Measurements from ENCODE around the gene PPARG. TPM values are rescaled to one million over a fixed set of nuclear protein-coding genes. Genes with fewer than 3 reads are reported as not detected.

The PPARG gene
- polyA plus RNA-seq, 1 experiment: 3.5 TPM

DNA sequence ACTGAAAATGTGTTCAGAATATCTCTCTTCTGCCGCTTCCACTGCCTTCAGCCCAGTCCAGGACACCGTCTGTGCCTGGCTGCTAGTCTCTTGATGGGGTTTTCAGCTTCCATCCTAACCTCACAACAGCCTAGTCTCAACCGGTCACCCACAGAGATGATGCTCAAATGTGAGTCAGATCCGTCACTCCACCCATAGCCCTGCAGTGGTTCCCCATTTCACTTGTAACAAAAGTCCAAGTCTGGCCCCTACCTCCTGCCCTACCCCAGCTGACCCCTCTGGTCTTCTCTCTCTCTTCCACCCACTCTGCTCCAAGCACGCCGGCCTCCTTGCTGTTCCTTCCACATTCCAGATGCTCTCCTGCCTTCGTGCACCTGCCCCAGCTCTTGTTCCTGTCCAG lies 68.1 kb downstream of the PPARG start:
- ChIA-PET POLR2A (no interaction called here), CTCF (interaction anchor here (0.7 to 1.3 kb wide), 3 partner anchors 9 to 219 kb away, joined by 3 to 4 read pairs (median 3); no protein-coding TSS in a partner anchor)
- DNase-seq (ENCODE audit: low read depth): no peak
- TF ChIP-seq, protein P1, sequence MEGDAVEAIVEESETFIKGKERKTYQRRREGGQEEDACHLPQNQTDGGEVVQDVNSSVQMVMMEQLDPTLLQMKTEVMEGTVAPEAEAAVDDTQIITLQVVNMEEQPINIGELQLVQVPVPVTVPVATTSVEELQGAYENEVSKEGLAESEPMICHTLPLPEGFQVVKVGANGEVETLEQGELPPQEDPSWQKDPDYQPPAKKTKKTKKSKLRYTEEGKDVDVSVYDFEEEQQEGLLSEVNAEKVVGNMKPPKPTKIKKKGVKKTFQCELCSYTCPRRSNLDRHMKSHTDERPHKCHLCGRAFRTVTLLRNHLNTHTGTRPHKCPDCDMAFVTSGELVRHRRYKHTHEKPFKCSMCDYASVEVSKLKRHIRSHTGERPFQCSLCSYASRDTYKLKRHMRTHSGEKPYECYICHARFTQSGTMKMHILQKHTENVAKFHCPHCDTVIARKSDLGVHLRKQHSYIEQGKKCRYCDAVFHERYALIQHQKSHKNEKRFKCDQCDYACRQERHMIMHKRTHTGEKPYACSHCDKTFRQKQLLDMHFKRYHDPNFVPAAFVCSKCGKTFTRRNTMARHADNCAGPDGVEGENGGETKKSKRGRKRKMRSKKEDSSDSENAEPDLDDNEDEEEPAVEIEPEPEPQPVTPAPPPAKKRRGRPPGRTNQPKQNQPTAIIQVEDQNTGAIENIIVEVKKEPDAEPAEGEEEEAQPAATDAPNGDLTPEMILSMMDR (IDR thresholded peaks at IDR 0.05; ENCODE audit: insufficient read depth, low read depth, low read length): no peak
- H3K27me3 ChIP-seq (ENCODE audit: control insufficient read depth, insufficient read depth, low read length): no peaks in the 10 kb centered on the region
- H3K36me3 ChIP-seq (ENCODE audit: control insufficient read depth, insufficient read depth, low read length): no peaks in the 10 kb centered on the region
- no peak overlapping the region for H3K4me3 ChIP-seq (ENCODE audit: low read depth, low read length)

DNA sequence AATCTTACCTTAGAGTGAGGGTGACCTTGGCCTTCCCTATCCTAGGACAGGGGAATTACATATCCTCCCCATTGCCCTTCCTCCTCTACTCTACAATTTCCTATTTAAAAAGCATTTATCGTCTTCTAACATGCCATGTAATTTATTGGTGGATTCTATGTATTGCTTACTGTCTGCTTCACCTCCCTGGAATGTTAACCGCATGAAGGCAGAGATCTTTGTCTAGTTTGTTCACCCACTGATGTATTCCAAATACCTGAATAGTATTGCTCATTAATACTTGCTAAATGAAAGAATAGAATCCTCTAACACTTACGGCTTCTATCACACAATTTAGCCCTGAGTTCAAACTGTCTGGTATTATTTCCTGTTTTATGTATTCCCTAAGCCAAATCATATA lies 68.6 kb downstream of the PPARG start:
- TF ChIP-seq, protein P1 (IDR thresholded peaks at IDR 0.05; ENCODE audit: insufficient read depth, low read depth, low read length): no peak
- CTCF ChIA-PET: interaction anchor here (0.7 kb wide), 1 partner anchor 12 kb away, joined by 4 read pairs; no protein-coding TSS in a partner anchor
- POLR2A ChIA-PET: no interaction called here
- Histone ChIP-seq H3K4me3 (ENCODE audit: low read depth, low read length) (no peak overlapping the region), H3K27me3 (ENCODE audit: control insufficient read depth, insufficient read depth, low read length) (no peaks in the 10 kb centered on the region), H3K36me3 (ENCODE audit: control insufficient read depth, insufficient read depth, low read length) (no peaks in the 10 kb centered on the region)
- DNase-seq (ENCODE audit: low read depth): no peak

DNA sequence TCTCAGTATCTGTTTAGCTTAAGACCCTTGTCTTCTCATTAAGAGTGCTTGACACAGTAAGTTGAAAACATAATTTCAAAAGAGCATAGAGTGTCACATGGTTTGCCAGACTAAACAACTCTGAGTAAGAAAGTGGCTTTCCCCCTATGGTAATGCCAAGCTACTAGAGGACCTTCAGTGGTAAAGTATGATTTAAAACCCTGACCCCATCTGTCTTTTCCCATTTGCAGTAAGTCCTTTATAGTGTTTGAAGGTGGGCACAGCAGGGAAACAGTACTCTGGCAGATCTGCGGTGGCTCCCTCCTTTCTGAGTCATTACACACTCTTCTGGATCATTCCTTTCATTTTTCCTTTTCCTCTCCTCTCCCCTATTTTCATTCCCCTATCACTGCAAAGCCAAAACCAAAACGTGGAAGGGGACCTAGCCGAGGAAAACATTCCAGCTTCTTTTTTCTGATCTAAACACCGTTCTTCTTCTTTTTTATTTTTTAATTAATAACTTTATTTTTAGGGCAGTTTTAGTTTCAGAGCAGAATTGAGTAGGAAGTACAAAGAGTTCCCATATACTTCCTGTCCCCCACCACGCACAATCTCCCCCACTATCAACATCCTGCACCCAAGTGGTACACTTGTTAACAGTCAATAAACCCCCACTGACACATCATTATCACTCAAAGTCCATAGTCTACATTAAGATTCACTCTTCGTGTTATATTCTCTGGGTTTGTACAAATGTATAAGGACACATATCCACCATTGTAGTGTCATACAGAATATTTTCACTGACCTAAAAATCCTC lies 74.7 kb downstream of the PPARG start:
- H3K4me3 ChIP-seq (ENCODE audit: low read depth, low read length): no peak overlapping the region
- POLR2A ChIA-PET: no interaction called here
- no peaks in the 10 kb centered on the region for H3K36me3 ChIP-seq (ENCODE audit: control insufficient read depth, insufficient read depth, low read length)
- no peak for DNase-seq (ENCODE audit: low read depth)
- no peaks in the 10 kb centered on the region for H3K27me3 ChIP-seq (ENCODE audit: control insufficient read depth, insufficient read depth, low read length)
- TF ChIP-seq, protein P1 (IDR thresholded peaks at IDR 0.05; ENCODE audit: insufficient read depth, low read depth, low read length): no peak
- CTCF ChIA-PET: no interaction called here

DNA sequence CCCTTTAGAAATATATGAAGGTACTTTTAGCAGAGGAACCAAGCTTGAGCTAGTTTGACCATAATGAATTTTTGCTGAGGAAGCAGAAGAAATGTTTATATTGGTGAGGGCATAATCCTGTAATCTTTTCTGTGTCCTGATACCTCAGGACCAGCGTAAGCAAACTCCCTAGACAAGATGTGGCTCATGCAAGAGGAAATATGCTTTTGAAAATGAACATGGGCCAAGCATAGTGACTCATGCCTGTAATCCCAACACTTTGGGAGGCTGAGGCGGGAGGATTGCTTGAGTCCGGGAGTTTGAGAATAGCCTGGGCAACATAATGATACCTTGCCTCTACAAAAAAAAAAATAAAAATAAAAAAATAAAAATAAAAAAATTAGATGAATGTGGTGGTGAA lies 78.5 kb downstream of the PPARG start:
- Histone ChIP-seq H3K4me3 (ENCODE audit: low read depth, low read length) (no peak overlapping the region), H3K36me3 (ENCODE audit: control insufficient read depth, insufficient read depth, low read length) (no peaks in the 10 kb centered on the region), H3K27me3 (ENCODE audit: control insufficient read depth, insufficient read depth, low read length) (no peaks in the 10 kb centered on the region)
- ChIA-PET POLR2A (no interaction called here), CTCF (no interaction called here)
- TF ChIP-seq, protein P1 (IDR thresholded peaks at IDR 0.05; ENCODE audit: insufficient read depth, low read depth, low read length): no peak
- DNase-seq (ENCODE audit: low read depth): no peak

DNA sequence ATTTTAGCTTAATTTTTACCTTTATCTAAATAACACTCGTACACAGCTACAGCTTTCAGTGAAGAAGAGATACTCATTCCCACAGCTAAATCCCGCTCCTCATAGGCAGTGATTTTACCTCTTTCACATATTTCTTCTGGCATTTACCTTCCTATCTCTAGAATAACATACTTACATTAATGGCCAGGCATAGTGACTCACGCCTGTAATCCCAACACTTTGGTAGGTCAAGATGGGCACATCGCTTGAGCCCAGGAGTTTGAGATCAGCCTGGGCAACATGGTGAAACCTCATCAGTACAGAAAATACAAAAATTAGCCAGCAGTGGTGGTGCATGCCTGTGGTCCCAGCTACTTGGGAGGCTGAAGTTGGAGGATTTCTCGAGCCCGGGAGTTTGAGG lies 80.2 kb downstream of the PPARG start:
- TF ChIP-seq, protein P1 (IDR thresholded peaks at IDR 0.05; ENCODE audit: insufficient read depth, low read depth, low read length): no peak
- Histone ChIP-seq H3K27me3 (ENCODE audit: control insufficient read depth, insufficient read depth, low read length) (no peaks in the 10 kb centered on the region), H3K36me3 (ENCODE audit: control insufficient read depth, insufficient read depth, low read length) (no peaks in the 10 kb centered on the region), H3K4me3 (ENCODE audit: low read depth, low read length) (no peak overlapping the region)
- ChIA-PET CTCF (interaction anchor here (1.0 to 1.1 kb wide), 2 partner anchors 12 to 110 kb away, joined by 3 to 4 read pairs; no protein-coding TSS in a partner anchor), POLR2A (no interaction called here)
- no peak for DNase-seq (ENCODE audit: low read depth)

All from BJ (cell line).